Peyer's patch (tissue), 4 donors: Measurements from ENCODE around the gene MOB3B.

ENCODE experiments used
- POLR2A ChIP-seq, 2 donors: fragments of 450-650 bp; IDR thresholded peaks; one replicate each; pipeline ENCODE4 v1.5.1; 2017; ENCODE audit warnings: antibody characterized with exemption in 2 of 2, mild to moderate bottlenecking in 2 of 2, moderate library complexity in 2 of 2
- TF ChIP-seq, protein P1 (sequence below), 6 experiments: fragments of 450-650 bp in 4 of 6; fragments of 200-600 bp in 2 of 6; sonication (generic) in 1 of 6; IDR thresholded peaks; one replicate each; pipeline ENCODE4 v1.5.1; 2017 to 2019; ENCODE audit warnings: antibody characterized with exemption in 6 of 6, mild to moderate bottlenecking in 3 of 6, moderate library complexity in 1 of 6

DNA sequence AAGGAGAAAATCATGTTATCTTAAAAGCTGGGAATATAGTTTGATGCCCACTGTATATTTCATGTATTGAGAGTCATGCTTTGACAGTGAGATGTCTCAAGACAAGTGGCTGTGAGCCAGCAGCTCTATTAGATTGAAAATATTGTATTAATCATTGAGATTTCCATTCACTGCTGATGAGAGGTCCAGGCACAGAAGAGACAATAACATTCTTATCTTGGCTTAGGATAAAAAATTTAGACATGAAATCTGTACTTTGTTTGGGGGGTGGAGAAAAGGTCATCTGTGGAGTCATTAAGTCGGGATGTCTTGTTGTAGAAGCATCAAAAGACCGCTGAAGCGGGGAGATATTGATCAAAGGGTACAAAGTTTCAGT is 134.8 kb downstream of the MOB3B start:
- TF ChIP-seq, protein P1, sequence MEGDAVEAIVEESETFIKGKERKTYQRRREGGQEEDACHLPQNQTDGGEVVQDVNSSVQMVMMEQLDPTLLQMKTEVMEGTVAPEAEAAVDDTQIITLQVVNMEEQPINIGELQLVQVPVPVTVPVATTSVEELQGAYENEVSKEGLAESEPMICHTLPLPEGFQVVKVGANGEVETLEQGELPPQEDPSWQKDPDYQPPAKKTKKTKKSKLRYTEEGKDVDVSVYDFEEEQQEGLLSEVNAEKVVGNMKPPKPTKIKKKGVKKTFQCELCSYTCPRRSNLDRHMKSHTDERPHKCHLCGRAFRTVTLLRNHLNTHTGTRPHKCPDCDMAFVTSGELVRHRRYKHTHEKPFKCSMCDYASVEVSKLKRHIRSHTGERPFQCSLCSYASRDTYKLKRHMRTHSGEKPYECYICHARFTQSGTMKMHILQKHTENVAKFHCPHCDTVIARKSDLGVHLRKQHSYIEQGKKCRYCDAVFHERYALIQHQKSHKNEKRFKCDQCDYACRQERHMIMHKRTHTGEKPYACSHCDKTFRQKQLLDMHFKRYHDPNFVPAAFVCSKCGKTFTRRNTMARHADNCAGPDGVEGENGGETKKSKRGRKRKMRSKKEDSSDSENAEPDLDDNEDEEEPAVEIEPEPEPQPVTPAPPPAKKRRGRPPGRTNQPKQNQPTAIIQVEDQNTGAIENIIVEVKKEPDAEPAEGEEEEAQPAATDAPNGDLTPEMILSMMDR (IDR thresholded peaks at IDR 0.05) = no peak
- TF ChIP-seq POLR2A (IDR thresholded peaks at IDR 0.05) = no peak
